GM19452 (cell line): Measurements from ENCODE around the gene SLAIN1.

ENCODE experiments used
- ATAC-seq: cut with Tn5 transposase; IDR thresholded peaks from one replicate; pipeline ENCODE4 v1.9.1; 2021; ENCODE audit not compliant: unreplicated experiment

SLAIN1 gene

DNA sequence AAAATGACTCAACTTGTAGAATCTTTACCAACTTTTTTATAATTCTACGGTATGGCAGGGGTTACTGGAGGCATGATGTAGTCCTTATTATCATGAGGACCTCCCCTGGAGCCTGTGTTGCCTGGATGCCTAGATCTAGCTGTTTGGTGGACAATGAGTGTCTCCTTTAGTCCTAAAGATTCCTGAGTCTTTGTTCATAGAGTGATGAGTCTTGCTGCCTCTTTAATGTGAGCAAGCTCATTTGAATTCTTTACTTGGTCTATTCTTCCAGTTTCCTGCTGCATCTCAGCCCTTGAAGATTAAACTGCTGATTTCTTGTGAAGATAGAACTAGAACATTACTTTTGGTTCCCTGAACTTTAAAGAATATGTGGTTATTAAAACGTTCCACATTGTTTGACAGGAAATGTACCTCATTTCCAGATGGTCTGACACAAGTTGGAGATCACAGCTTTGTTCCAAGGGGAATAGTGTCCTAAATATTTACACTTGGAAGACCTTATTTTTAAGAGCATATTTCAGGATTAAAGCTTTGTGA lies 51.9 kb downstream of the SLAIN1 start:
- ATAC-seq: no peak

DNA sequence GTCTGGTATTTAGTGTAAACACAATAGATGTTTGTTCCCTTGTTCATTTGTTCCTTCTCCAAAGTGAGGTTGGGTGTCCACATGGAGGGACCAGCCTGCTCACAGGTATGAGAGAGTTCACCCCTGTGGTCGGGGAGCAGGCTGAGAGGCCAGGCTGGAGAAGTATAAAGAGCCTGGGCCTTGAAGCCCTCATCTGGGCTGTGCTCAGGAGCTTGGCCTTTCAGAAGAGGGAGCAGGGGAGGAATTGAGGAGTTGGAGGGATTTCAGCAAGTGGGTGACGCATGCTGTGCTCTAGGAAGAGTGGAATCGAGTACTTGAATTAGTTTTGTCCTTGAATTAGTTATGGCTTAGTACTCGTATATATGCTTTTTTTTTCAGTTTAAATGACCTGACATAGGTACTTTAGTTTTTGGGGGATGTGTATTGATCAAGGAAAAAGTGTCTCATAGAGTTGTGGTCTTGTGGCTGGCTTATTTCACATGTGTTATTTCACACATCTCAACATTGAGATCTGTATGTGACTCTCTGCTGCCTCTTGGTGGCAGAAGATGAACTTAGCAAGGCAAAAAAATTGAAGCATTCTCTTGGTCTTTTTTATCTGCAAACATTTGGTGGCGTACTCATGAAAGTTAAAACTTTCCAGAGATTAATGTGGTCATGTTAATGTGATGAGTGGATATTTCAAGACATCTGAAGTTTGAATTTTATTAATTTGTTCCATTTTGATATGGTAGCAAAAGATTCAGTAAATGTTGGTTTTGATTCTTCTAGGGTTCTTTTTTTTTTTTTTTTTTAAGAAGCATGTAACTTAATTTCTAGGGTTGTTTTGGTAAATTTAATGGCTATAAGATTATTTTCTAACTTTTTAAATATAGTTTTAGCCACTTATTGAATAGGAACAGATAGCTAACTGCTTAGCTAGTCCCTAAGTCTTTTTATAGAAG lies 54.3 kb downstream of the SLAIN1 start:
- peak; percentile 75 for ATAC-seq

DNA sequence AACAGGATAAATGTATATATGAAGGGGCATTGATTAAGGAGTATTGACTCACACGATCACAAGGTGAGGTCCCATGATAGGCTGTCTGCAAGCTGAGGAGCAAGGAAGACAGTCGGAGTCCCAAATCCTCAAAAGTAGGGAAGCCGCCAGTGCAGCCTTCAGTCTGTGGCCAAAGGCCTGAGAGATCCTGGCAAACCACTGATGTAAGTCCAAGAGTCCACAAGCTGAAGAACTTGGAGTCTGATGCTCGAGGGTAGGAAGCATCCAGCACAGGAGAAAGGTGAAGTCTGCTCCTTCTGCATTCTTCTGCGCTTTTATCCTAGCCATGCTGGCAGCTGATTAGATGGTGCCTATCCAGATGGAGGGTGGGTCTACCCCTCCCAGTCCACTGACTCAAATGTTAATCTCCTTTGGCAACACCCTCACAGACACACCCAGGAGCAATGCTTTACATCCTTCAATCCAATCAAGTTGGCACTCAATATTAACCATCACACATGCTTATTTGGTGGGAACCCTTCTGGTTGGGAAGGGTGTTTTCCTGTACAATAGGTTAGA lies 55.1 kb downstream of the SLAIN1 start:
- no peak for ATAC-seq

DNA sequence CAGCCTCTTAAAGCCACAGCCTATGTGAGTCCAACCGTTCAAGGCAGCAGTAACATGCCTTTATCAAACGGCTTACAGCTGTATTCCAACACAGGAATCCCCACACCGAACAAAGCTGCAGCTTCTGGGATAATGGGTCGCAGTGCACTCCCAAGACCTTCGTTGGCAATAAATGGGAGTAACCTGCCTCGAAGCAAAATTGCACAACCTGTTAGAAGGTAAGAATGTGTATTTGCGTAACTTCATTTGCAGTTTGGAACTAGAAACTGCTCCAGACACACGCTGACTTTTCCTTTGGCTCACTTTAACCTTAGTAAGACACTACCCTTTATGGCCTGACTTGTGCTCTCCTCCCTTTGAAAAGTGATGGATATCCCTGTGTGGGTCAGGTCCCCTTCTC lies 63.4 kb downstream of the SLAIN1 start:
- ATAC-seq: no peak

DNA sequence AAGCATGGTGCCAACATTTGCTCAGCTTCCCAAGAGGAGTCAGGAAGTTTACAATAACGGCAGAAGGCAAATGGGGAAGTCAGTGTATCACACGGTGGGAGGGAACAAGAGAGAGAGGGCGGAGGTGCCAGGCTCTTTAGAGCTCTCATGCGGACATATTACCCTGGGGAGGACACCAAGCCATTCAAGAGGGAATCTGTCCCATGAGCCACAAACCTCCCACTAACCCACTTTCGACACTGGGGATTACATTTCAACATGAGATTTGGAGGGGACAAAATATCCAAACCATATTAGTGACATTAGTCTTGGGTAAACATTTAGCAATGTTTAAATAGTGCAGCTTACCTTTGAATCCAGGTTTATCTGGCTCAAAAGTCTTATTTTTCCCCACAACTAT lies 69.9 kb downstream of the SLAIN1 start:
- no peak for ATAC-seq

DNA sequence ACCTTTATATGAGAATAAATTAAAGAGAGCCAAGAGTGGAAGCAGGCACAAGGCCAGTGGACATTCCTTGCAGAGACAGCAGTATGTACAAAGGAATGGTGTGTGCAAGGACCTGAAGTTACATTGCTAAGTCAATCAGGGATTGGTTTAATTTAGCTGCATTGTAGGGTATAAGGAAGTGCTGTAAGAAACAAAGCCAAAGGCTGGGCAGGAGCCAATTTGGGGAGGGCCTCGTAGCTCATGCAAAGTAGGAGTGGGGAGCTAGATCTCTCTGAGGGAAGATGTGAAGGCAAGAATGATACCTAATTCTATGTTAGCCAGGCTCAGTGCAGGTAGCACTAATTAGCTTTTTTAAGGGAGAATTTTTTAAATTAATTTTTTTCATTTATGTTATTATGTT lies 76.7 kb downstream of the SLAIN1 start:
- ATAC-seq: no peak

DNA sequence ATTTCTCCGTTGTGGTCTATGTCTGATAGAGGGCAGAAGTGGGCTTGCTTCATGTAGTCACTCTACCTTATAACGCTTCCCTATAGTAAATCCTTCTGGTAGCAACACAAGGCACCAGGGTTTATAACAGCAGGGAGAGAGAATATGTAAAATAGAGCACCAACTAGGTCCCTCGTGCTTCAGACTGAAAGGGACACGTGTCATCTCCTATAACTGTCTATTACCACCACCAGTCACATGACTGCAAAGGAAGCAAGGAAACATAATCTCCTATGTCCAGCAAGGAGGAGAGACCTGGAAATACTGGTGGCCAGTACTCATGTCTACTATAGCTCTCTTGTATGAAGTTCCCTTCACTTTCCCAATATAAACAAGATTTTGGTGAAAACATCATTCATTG lies 79.2 kb downstream of the SLAIN1 start:
- no peak for ATAC-seq

DNA sequence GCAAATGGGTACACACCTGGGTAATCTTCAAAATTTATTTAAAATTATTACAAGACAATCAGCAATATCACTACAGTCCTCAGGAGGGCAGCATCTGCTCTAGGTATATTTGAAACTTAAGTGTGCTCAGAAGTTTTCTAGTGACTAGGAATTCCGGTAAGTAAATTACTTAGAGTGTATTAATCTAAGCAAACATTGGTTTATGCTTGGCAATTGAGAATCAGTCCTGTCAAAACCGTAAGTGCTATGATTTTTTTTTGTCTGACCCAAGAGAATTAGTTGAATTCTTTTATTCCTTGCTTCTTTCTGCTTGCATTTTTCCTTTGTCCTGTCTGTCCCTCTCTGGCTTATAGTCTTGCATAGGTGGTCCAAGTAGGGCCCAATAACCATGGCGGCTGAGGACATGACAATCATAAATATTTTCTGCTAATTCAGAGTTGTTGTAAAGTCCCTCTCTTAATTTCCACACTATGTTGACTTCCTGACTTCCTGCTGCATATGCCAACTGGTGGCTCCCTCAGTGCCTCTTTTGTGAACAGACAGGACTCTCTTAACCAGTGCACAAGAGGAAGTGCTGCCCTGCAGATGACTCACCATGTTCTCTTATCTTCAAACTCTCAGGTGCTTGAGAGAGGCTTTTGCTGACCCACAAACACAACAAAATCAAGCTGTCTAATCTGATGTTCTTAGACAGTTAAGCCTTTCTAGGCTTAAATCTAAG lies 82.2 kb downstream of the SLAIN1 start:
- peak; percentile 85 for ATAC-seq

DNA sequence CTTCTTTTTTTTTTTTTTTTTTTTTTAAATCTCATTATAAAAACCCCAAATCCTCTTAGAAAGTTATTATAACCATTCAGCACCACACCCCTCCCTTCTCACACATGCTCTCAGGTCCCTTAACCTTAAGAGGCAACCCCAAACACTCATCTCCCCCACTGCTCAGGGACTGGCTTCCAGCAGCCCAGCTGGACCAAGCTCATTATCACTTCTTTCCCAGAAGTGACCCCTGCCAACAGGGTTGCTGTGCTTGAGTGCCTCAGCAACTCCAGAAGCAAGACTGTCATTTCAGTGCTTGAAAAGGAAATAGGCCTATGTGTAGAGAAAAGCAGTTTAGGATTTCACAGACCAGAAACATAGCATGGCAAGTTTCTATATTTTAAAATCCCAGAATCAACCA lies 84.3 kb downstream of the SLAIN1 start:
- ATAC-seq: no peak

DNA sequence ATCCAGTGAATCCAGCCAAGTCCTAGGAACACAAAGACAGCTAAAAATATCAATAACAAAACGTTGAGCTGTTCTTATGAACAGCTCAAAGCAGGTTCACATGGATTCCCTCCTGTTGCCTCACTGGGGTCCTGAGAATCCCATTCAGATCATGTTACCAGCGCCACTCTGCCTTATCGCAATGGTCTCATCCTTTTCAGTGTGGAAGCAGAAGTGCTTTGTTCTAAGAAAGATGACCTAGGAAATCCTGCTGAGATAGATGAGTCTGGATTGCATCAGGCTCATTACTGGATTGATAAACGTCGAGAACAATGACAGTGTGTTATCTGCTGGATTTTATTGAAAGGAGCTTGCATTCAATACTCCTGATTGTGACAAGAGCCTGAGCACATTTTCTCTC lies 87.0 kb downstream of the SLAIN1 start:
- no peak for ATAC-seq

DNA sequence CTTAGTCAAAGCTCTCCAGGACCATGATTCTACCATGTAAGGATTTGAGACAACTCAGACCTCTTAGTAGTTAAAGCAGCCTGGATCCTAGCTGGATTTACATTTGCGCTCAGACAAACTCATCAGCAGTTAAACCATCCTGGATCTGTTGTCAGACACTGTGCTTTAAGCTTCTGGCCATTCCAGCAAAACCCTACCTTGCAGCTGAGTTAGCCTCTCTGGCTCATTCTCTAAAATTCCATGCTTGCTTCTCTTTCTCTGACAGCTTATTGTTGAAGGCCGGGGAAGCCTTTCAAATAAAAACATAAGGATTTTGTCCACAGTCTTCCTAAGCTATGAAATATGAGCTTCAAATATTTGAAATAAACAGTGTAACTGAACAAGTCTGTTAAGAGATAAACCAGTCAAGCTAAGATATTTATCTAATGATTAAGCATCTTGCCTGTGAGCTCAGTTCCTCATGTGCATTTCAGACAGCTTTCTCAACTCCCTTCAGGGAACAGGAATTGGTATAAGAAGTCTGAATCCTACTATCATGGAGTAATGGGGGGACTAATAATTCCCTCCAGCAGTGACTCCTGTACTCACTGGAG lies 89.3 kb downstream of the SLAIN1 start:
- no peak for ATAC-seq

DNA sequence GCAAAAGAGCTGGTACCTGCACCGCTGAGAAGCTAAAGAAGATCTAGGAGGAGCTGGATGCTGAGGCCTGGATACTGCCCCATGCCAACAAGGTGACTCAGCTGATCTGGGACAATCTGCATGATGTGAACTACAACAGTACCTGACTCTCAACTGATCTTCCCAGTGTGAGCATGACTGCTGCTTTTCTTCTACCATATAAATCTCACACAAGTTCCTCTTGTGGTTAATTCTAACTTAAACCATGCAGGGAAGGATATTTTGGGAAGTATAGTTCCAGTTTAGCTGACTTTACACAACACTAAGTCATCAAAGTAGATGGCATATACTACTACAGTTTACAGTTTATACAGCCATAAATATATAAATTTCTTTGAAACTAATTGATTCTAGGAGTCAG lies 91.9 kb downstream of the SLAIN1 start:
- ATAC-seq: no peak

DNA sequence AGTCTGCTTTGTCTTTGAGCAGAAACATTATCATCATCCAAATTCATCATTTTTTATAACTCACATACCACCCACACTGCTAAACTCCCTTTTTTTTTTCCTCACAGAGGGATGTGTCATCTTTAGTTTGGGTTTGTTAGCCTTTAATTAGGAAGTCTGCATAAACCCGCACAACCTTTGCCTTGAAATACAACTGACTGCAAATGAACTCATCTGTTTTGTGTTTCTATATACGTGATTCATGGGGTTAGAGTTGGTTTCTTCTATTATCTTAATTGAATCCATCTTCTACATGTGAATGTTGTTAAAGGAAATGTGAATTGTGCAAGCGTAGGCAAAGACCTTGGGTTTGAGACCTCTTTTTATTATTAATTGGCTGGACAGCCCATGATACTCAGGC lies 102.7 kb downstream of the SLAIN1 start:
- ATAC-seq: no peak

DNA sequence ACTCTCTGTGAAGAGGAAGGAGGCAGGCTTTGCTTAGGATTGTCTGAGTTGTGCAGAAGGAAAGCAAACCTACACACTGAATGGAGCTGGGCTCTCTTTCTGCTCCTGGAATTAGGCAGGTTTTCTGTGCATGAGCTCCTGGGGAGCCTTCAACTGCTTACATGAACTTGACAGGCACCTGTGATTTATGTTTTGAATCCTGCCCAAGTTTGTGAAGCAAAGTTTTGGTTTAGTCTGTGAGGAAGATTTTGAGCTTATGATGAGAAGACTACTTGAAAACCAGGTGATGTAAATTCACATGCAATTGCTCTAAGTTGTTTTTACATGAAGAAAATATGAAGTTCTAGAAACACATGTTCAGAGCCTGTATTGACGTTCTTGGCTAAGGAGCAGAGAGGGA lies 109.0 kb downstream of the SLAIN1 start:
- ATAC-seq: no peak

DNA sequence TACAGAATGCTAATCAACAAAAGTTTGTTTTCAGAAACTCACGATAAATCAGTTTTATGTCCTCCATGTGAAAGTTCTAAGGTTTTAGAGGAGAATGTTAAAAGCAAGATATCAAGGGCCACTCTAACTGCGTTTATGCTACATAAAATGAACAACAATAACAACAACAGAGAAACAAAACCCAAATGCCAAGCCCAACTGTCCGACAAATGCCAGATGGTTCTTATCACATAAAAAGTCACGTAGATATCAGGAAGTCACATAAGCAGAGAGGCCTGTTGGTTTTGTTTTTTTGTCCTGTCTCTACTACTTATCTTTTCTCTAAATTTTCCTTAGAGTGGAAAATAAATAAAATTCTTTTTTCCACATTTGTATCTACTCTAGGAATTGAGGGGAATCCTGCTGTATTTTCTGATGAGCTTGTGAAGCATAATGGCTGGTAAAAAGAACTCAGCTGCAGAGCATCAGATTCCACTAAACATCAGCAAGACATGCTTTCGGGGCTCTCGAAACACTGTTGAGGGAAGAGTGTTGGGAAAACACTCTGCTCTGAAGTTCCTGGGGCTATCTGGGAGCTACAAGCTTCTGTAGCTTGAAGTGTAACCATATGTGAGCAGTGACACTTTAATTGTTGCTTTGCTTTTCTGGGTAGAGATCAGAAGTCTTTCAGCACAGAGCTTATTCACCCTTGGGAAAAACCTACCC lies 110.1 kb downstream of the SLAIN1 start:
- no peak for ATAC-seq

DNA sequence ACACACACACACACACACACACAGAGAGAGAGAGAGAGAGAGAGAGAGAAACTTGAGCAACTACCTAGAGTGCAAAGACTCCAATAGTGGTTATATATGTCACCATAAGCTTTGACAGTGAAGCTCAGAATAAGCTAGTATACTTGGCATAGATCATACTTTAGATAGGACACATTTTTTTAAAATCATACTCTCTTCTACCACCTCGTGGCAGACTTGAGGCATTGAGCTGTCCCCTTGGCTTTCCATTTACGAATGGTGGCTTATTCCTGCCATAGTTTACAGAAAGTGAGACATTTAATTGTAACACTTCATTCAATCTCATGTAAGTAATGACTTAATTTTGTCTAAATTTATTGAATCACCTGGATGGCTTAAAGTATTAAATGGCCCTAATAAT lies 112.9 kb downstream of the SLAIN1 start:
- peak; percentile 75 for ATAC-seq

DNA sequence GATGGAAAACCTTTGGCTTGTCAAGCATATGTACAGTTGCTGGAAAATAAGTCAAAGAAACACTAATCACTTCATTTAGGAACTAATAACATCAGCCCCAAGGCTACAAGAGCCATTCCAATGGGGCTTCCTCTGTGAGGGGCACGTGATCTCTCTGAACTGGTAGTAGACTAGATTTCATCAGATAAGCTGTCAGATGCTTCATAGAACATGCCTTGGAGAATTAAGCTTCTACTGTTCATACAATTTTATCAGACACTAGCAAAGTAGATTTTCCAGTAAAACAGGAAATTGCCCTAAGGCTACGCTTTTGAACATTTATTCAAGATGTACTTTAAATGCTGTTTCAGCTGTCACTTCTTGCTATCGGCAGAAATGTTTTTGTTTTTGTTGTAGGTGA lies 113.4 kb downstream of the SLAIN1 start:
- ATAC-seq: no peak

DNA sequence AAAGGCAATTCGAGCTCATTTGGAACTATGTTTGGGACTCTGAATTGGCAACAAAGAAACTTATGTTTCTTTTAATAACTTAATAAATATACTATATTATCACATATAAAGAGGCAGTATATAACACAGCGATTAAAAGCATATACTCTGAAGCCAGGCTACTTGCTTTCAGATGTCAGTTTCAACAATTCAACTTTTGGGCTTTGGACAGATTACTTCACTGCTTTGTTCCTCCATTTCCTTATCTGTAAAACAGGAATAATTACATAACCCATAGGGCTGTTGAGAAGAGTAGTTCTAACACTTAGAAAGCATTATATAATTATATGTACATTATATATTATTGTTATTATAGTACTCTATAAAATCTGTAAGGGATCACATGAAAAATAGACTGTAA lies 113.9 kb downstream of the SLAIN1 start:
- ATAC-seq: no peak

DNA sequence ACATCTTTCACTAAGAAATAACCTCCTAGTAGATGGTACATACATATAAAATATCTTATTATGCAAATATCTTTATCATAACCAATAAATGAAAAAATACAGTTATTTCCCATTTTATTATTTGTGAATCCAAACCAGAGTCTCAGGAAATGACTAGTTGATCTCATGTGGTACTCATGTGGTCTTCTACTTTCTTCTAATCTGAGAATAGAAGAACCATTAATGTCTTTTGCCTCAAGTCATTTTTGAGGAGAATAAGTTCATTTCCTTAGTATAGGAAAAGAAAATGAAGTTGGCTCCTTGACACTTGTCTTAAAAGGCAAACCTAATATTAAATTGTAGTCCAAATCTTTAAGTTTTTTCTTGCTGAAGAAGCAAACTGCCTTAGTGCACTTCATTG lies 114.5 kb downstream of the SLAIN1 start:
- ATAC-seq: no peak
